Chondrocyte (in vitro differentiated cells): ENCODE results near the gene RNF213. TPM values are rescaled to one million over a fixed set of nuclear protein-coding genes. Genes with fewer than 3 reads are reported as not detected.

Experiments used
- DNase-seq: peaks from one replicate; pipeline ENCODE4 v3.0.0; 2021; ENCODE audit warnings: mixed read lengths, low spot score
- H3K27ac Mint-ChIP-seq: one replicate; pipeline ENCODE4 v1.8.0; 2021; ENCODE audit warnings: mild to moderate bottlenecking, moderate library complexity, mixed read lengths; ENCODE audit not compliant: unreplicated experiment
- H3K27me3 Mint-ChIP-seq: 2 replicates; pipeline ENCODE4 v1.8.0; 2021; ENCODE audit warnings: low read depth, mixed read lengths
- H3K36me3 Mint-ChIP-seq: 2 replicates; pipeline ENCODE4 v1.8.0; 2021; ENCODE audit warnings: low read depth, mixed read lengths
- H3K4me1 Mint-ChIP-seq: 2 replicates; pipeline ENCODE4 v1.8.0; 2021; ENCODE audit warnings: low read depth, mild to moderate bottlenecking, mixed read lengths
- H3K4me3 Mint-ChIP-seq: one replicate; pipeline ENCODE4 v1.8.0; 2021; ENCODE audit warnings: mild to moderate bottlenecking, moderate library complexity, mixed read lengths; ENCODE audit not compliant: unreplicated experiment
- H3K9me3 Mint-ChIP-seq: 2 replicates; pipeline ENCODE4 v1.8.0; 2021; ENCODE audit warnings: low read depth, mixed read lengths
- total RNA-seq: library from RNA; stranded (reverse); gene quantifications from 3 replicates; pipeline ENCODE4 v1.2.1, GENCODE V29; 2021
- TF ChIP-seq, protein P1 (sequence below): fragments of 200-600 bp; sonication (generic); IDR thresholded peaks from 2 replicates; pipeline ENCODE4 v1.5.0; 2021; ENCODE audit warnings: antibody characterized with exemption, mild to moderate bottlenecking, moderate library complexity

Gene RNF213
- total RNA-seq, 1 donor from 2014 or later, result 73.2 TPM

GRCh38 chr17:80414803-80415625 lies 154.4 kb downstream of the RNF213 start, which contains the start of gene ENDOV:
Gene ENDOV, plus strand, starts transcription at chr17:80415167. Its CDS starts 28 bp downstream, at chr17:80415195.
- peak; percentile 94 for DNase-seq
- TF ChIP-seq, protein P1, sequence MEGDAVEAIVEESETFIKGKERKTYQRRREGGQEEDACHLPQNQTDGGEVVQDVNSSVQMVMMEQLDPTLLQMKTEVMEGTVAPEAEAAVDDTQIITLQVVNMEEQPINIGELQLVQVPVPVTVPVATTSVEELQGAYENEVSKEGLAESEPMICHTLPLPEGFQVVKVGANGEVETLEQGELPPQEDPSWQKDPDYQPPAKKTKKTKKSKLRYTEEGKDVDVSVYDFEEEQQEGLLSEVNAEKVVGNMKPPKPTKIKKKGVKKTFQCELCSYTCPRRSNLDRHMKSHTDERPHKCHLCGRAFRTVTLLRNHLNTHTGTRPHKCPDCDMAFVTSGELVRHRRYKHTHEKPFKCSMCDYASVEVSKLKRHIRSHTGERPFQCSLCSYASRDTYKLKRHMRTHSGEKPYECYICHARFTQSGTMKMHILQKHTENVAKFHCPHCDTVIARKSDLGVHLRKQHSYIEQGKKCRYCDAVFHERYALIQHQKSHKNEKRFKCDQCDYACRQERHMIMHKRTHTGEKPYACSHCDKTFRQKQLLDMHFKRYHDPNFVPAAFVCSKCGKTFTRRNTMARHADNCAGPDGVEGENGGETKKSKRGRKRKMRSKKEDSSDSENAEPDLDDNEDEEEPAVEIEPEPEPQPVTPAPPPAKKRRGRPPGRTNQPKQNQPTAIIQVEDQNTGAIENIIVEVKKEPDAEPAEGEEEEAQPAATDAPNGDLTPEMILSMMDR, result peak; percentile 2
- peak within 1 kb of the TSS; percentile 88 for H3K4me3 Mint-ChIP-seq
- H3K27ac Mint-ChIP-seq, result peak within 1 kb of the TSS; percentile 96
- no peaks in the 10 kb centered on the region for H3K27me3 Mint-ChIP-seq
- peaks cover 5% of the 10 kb centered on the region for H3K36me3 Mint-ChIP-seq
- H3K4me1 Mint-ChIP-seq, result peaks cover 31% of the 10 kb centered on the region
- H3K9me3 Mint-ChIP-seq, result no peaks in the 10 kb centered on the region

DNA sequence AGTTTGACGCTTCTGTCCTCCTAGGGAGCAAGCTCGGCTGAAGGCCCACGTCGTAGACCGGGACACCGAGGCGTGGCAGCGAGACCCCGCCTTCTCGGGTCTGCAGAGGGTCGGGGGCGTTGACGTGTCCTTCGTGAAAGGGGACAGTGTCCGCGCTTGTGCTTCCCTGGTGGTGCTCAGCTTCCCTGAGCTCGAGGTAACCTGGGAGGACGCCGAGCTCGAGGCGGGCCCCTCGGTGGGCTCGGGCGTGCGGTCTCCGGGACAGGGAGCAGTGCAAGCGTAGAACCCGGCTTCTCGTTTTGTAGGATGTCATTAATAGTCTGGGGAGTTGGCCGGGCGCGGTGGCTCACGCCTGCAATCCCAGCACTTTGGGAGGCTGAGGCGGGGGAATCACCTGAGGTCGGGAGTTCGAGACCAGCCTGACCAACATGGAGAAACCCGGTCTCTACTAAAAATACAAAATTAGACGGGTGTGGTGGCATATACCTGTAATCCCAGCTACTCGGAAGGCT lies 155.0 kb downstream of the RNF213 start:
- TF ChIP-seq, protein P1, result no peak
- H3K36me3 Mint-ChIP-seq, result peaks cover 5% of the 10 kb centered on the region
- no peaks in the 10 kb centered on the region for H3K27me3 Mint-ChIP-seq
- no peak for DNase-seq
- H3K27ac Mint-ChIP-seq, result peak overlapping the region; percentile 96
- H3K4me3 Mint-ChIP-seq, result peak overlapping the region; percentile 88
- no peaks in the 10 kb centered on the region for H3K9me3 Mint-ChIP-seq
- H3K4me1 Mint-ChIP-seq, result peaks cover 31% of the 10 kb centered on the region

- H3K4me3 Mint-ChIP-seq, result peak overlapping the region; percentile 88
- TF ChIP-seq, protein P1, result no peak
- no peaks in the 10 kb centered on the region for H3K27me3 Mint-ChIP-seq
- no peaks in the 10 kb centered on the region for H3K9me3 Mint-ChIP-seq
- peaks cover 31% of the 10 kb centered on the region for H3K4me1 Mint-ChIP-seq
- no peak for DNase-seq
- H3K36me3 Mint-ChIP-seq, result peaks cover 5% of the 10 kb centered on the region
- peak overlapping the region; percentile 74 for H3K27ac Mint-ChIP-seq
Observed at GRCh38 chr17:80416260-80416939, 155.7 kb downstream of the RNF213 start.

- Mint-ChIP-seq H3K36me3 (peaks cover 5% of the 10 kb centered on the region), H3K4me3 (peak overlapping the region; percentile 88), H3K27me3 (no peaks in the 10 kb centered on the region), H3K4me1 (peaks cover 31% of the 10 kb centered on the region), H3K9me3 (no peaks in the 10 kb centered on the region), H3K27ac (no peak overlapping the region)
- TF ChIP-seq, protein P1, result no peak
- no peak for DNase-seq
Observed at GRCh38 chr17:80416940-80417293, 156.3 kb downstream of the RNF213 start.

DNA sequence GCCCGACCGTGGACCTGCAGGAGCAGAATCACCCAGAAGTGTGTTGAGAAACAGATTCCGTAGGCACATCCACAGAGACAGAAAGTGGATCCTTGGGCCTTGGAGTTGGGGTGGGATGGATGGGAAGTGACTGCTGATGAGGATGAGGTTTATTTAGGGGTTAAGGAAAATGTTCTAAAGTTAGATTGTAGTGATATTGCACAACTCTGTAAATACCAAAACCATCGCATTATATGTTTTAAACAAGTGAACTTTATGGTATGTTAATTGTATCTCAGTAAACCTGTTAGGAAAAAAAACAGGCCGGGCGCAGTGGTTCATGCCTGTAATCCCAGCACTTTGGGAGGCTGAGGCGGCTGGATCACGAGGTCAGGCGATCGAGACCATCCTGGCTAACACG lies 157.9 kb downstream of the RNF213 start:
- DNase-seq, result no peak
- H3K36me3 Mint-ChIP-seq, result peaks cover 5% of the 10 kb centered on the region
- no peak overlapping the region for H3K27ac Mint-ChIP-seq
- TF ChIP-seq, protein P1, result no peak
- H3K27me3 Mint-ChIP-seq, result no peaks in the 10 kb centered on the region
- peaks cover 31% of the 10 kb centered on the region for H3K4me1 Mint-ChIP-seq
- H3K9me3 Mint-ChIP-seq, result no peaks in the 10 kb centered on the region
- no peak overlapping the region for H3K4me3 Mint-ChIP-seq
